ENCODE measurements around the gene ANKS1B. TPM values are rescaled to one million over a fixed set of nuclear protein-coding genes. Genes with fewer than 3 reads are reported as not detected.
A peak's percentile ranks its signal among the peaks of the same experiment; 100 is the strongest.

The ANKS1B gene
- total RNA-seq, 1 experiment from 2014 or later, result 5.8 TPM

DNA sequence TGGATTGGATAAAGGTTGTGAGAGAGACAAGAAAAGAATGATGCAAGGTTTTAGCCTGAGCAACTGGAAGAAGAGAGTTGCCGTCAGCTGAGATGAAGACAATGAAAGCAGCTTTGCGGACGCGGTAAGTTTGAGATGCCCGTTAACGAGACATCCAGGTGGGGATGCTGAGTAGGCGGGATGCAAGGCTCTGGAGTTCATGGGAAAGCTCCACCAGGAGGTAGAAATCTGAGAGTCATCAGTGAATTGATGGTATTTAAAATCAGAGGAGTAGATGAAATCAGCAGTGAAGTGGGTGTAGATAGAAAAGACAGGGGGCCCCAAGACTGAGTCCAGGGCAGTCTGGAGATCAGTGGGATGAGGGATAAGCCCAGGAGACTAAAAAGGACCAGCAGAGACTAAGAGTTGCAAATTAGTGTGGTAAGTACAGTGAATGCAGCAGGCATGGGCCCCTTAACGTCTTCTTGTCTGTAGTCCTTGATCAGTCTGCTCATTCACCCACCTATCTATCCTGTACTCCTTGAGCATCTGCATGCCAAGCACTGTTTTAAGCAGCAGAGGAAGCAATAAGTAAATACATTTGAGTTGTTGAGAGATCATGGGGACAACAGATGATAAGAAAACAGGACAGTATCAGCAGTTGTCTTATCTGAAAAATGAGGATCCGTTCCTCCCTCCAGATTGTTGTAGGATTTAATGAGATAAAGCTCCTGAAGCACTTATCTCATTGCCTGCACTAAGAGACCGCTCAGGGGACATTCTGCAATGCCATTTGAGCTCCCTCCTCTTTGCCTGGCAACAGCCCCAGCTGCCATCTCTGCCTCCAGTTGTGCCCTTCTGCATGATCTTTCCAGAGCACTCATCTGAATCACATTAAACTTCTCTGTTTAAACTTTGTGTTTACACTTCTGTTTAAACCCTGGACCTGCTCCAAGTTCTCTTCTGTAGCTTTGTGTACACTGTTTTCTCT lies 1248.1 kb downstream of the ANKS1B start (continued):
- no peak for TF ChIP-seq E2F5 (CRISPR knock-in tag; IDR thresholded peaks at IDR 0.05)

DNA sequence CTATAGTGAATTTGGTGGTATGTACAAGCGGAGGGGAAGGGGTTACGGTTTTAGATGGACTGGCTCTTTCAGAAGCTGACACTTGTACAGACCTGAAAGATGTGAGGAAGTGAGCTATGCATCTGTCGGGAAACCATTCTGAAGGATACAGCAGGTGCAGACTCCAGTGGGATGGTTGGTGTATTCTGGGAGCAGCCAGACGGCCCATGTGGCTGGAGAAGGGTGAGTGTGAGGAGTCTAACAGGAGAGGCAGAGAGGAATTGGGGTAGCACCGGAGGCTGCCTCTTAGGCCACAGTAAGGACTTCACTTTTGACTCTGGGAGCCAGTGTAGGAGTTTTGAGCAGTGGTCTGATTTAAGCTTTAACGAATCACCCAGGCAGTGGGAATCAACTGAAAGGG lies 1248.9 kb downstream of the ANKS1B start:
- Mint-ChIP-seq H3K27ac (no peak overlapping the region), H3K4me1 (peaks cover 3% of the 10 kb centered on the region; the same call in 1 of the 2 replicates)
- CTCF ChIA-PET, result interaction anchor here (0.6 to 1.8 kb wide), 13 partner anchors 13 to 263 kb away, joined by 3 to 15 read pairs (median 4); no protein-coding TSS in a partner anchor

More for the DNA sequence above, 1248.9 kb downstream of the ANKS1B start:
- TF ChIP-seq ZNF232 (CRISPR knock-in tag; IDR thresholded peaks at IDR 0.05) (no peak), CREM (CRISPR knock-in tag; IDR thresholded peaks at IDR 0.05) (no peak), ZNF317 (CRISPR knock-in tag; IDR thresholded peaks at IDR 0.05; ENCODE audit: borderline replicate concordance, low read depth) (no peak), CBFB (CRISPR knock-in tag; IDR thresholded peaks at IDR 0.05; ENCODE audit: low read depth) (no peak), ZNF138 (CRISPR knock-in tag; conservative IDR thresholded peaks at IDR 0.05) (no peak), ETV6 (CRISPR knock-in tag; IDR thresholded peaks at IDR 0.05) (no peak), ZNF219 (CRISPR knock-in tag; IDR thresholded peaks at IDR 0.05; ENCODE audit: borderline replicate concordance) (no peak), ZBTB21 (CRISPR knock-in tag; IDR thresholded peaks at IDR 0.05; ENCODE audit: borderline replicate concordance) (no peak), GRHL2 (CRISPR knock-in tag; IDR thresholded peaks at IDR 0.05; ENCODE audit: insufficient replicate concordance, severe bottlenecking) (no peak), ERG (CRISPR knock-in tag; IDR thresholded peaks at IDR 0.05) (no peak), ATF1 (CRISPR knock-in tag; IDR thresholded peaks at IDR 0.05) (no peak), TCF7 (CRISPR knock-in tag; IDR thresholded peaks at IDR 0.05; ENCODE audit: low read depth) (no peak), CTCF (IDR thresholded peaks at IDR 0.05) (no peak), ZNF263 (CRISPR knock-in tag; IDR thresholded peaks at IDR 0.05; ENCODE audit: low read depth) (no peak)
- TF ChIP-seq, protein P1, sequence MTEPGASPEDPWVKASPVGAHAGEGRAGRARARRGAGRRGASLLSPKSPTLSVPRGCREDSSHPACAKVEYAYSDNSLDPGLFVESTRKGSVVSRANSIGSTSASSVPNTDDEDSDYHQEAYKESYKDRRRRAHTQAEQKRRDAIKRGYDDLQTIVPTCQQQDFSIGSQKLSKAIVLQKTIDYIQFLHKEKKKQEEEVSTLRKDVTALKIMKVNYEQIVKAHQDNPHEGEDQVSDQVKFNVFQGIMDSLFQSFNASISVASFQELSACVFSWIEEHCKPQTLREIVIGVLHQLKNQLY (CRISPR knock-in tag; IDR thresholded peaks at IDR 0.05), result no peak
- TF ChIP-seq, protein P2, sequence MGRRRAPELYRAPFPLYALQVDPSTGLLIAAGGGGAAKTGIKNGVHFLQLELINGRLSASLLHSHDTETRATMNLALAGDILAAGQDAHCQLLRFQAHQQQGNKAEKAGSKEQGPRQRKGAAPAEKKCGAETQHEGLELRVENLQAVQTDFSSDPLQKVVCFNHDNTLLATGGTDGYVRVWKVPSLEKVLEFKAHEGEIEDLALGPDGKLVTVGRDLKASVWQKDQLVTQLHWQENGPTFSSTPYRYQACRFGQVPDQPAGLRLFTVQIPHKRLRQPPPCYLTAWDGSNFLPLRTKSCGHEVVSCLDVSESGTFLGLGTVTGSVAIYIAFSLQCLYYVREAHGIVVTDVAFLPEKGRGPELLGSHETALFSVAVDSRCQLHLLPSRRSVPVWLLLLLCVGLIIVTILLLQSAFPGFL (CRISPR knock-in tag; IDR thresholded peaks at IDR 0.05; ENCODE audit: borderline replicate concordance), result no peak
- TF ChIP-seq, protein P3, sequence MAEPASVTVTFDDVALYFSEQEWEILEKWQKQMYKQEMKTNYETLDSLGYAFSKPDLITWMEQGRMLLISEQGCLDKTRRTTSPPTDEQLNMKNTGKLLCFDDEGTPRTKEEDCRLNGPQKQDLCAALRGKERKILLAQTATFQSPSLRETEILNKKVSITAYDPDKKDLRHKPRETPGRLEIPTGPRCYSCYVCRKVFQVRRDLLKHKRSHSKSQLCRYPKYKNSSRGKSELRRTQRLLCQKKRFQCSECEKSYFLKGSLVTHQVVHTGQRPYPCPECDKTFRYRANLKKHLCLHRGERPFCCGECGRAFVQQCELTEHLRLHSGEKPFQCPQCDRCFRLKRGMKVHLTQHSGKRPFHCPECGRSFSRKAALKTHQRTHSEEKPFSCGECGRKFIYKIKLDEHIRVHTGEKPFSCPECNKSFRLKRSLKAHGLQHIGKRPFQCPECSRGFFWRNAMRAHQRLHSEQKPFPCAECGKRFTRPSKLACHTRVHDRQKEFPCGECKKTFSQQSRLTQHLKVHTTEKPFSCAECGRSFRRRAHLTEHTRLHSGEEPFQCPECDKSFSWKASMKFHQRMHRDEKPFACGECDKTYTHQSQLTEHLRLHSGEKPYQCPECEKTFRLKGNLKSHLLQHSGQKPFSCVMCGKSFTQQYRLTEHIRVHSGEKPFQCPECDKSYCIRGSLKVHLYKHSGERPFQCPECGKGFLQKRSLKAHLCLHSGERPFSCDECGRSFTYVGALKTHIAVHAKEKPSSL (CRISPR knock-in tag; conservative IDR thresholded peaks at IDR 0.05), result no peak
- TF ChIP-seq, protein P4, sequence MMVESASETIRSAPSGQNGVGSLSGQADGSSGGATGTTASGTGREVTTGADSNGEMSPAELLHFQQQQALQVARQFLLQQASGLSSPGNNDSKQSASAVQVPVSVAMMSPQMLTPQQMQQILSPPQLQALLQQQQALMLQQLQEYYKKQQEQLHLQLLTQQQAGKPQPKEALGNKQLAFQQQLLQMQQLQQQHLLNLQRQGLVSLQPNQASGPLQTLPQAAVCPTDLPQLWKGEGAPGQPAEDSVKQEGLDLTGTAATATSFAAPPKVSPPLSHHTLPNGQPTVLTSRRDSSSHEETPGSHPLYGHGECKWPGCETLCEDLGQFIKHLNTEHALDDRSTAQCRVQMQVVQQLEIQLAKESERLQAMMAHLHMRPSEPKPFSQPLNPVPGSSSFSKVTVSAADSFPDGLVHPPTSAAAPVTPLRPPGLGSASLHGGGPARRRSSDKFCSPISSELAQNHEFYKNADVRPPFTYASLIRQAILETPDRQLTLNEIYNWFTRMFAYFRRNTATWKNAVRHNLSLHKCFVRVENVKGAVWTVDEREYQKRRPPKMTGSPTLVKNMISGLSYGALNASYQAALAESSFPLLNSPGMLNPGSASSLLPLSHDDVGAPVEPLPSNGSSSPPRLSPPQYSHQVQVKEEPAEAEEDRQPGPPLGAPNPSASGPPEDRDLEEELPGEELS (CRISPR knock-in tag; IDR thresholded peaks at IDR 0.05), result no peak
- POLR2A ChIA-PET, result no interaction called here
- Mint-ChIP-seq H3K36me3 (no peaks in the 10 kb centered on the region), H3K9me3 (no peaks in the 10 kb centered on the region), H3K4me3 (no peak overlapping the region), H3K27me3 (ENCODE audit: low read depth) (peaks cover 8% of the 10 kb centered on the region; the same call in 1 of the 2 replicates)
- DNase-seq (ENCODE audit: low spot score), result no peak
- ATAC-seq, result peak; percentile 65
